Transverse colon (tissue), 4 donors: ENCODE results near the gene ACSF3. TPM values are rescaled to one million over a fixed set of nuclear protein-coding genes. Genes with fewer than 3 reads are reported as not detected.

Experiments
- DNase-seq: peaks from one replicate; pipeline ENCODE4 v3.0.0-alpha.2; 2019
- H3K27ac ChIP-seq, 4 donors: fragments of 200-600 bp; sonication (generic); 2 replicates each; pipeline ENCODE4 v1.5.1; 2016 to 2018; ENCODE audit warnings: inconsistent platforms in 4 of 4
- H3K27me3 ChIP-seq: fragments of 200-600 bp; sonication (generic); 2 replicates; pipeline ENCODE4 v1.5.1; 2017; ENCODE audit warnings: inconsistent platforms
- H3K36me3 ChIP-seq, 4 donors: fragments of 200-600 bp; sonication (generic); 2 replicates each; pipeline ENCODE4 v1.5.1; 2017 to 2019; ENCODE audit warnings: inconsistent platforms in 4 of 4
- H3K4me1 ChIP-seq, 4 donors: fragments of 200-600 bp; sonication (generic); 2 replicates each; pipeline ENCODE4 v1.5.1; 2017 to 2020; ENCODE audit warnings: inconsistent platforms in 4 of 4
- H3K4me3 ChIP-seq, 4 donors: fragments of 200-600 bp; sonication (generic); 1 replicate in 1 of 4; 2 replicates in 3 of 4; pipeline versions ENCODE4 v1.5.1 to v1.6.1; 2017 to 2019; ENCODE audit warnings: inconsistent platforms in 4 of 4
- H3K9me3 ChIP-seq, 2 donors: fragments of 200-600 bp; sonication (generic); 2 replicates each; pipeline ENCODE4 v1.5.1; 2017 to 2019; ENCODE audit warnings: inconsistent platforms in 2 of 2
- CTCF ChIP-seq, 5 experiments: fragments of 200-600 bp in 3 of 5; fragments of 450-650 bp in 2 of 5; sonication (generic) in 3 of 5; IDR thresholded peaks; 1 replicate in 2 of 5; 2 replicates in 3 of 5; pipeline ENCODE4 v1.5.1; 2016 to 2017; ENCODE audit warnings: antibody characterized with exemption in 5 of 5, inconsistent platforms in 3 of 5, mild to moderate bottlenecking in 2 of 5, moderate library complexity in 1 of 5
- EP300 ChIP-seq: sonication (generic); formaldehyde crosslinking; IDR thresholded peaks from one replicate; pipeline ENCODE4 v1.6.1; 2017; ENCODE audit warnings: antibody characterized with exemption, low read depth
- POLR2A ChIP-seq: fragments of 450-650 bp; IDR thresholded peaks from one replicate; pipeline ENCODE4 v1.6.1; 2016; ENCODE audit warnings: antibody characterized with exemption, mild to moderate bottlenecking, moderate library complexity
- POLR2AphosphoS5 ChIP-seq, 3 donors: sonication (generic); formaldehyde crosslinking; IDR thresholded peaks; one replicate each; pipeline ENCODE4 v1.6.1; 2016; ENCODE audit warnings: antibody characterized with exemption in 3 of 3
- WGBS, 2 donors: methylation state at CpG; one replicate each; pipeline ENCODE4 v1.1.5; 2018; ENCODE audit warnings: low coverage in 1 of 2; 5-methylcytosine and 5-hydroxymethylcytosine counted together
- in situ Hi-C, 4 donors: fragments of 200-750 bp; cut with MboI; loops; one replicate each; pipeline versions ENCODE4 v1.15.0 to v1.15.1; 2017; ENCODE audit warnings: low sequenced_read_pairs in 3 of 4, low pct_ligation_motif_present in 1 of 4, low pct_unique_long_range_greater_than_20kb in 1 of 4
- intact Hi-C: fragments of 100-400 bp; cut with DNase I; formaldehyde crosslinking; loops from one replicate; pipeline ENCODE4 v1.15.1; 2023; ENCODE audit warnings: low total_unique reads
- total RNA-seq, 4 donors: library from RNA; depleted of rRNA; stranded (reverse); fragments of >200 nt; gene quantifications; one replicate each; pipeline ENCODE4 v1.1.0, GENCODE V29; 2016

The ACSF3 gene
- total RNA-seq, 4 donors from 2014 or later: 54.5 to 120 (median 75.8) TPM

GRCh38 chr16:89100601-89101302, 7.1 kb downstream of the ACSF3 start:
- TF ChIP-seq EP300: no peak
- TF ChIP-seq POLR2A: no peak
- no peak for TF ChIP-seq POLR2AphosphoS5 (IDR thresholded peaks at IDR 0.05)
- TF ChIP-seq CTCF (IDR thresholded peaks at IDR 0.05): no peak
- Histone ChIP-seq H3K4me1 (peaks cover 40 to 70% (median 58%) of the 10 kb centered on the region in 4 donors), H3K27ac (peak overlapping the region; percentile 73 to 88 (median 82)), H3K27me3 (no peaks in the 10 kb centered on the region), H3K4me3 (no peak overlapping the region), H3K36me3 (peaks cover 0 to 15% (median 7%) of the 10 kb centered on the region in 4 donors), H3K9me3 (no peaks in the 10 kb centered on the region)
- 93% methylated on average over 39 of the region's 42 CpGs; no CpG with 5 or more reads in 1 of the 2 donors for WGBS, 2 donors
- in situ Hi-C loops (no loop called here), intact Hi-C loops (no loop called here)
- DNase-seq: no peak

- Histone ChIP-seq H3K36me3 (peaks cover 0 to 15% (median 7%) of the 10 kb centered on the region in 4 donors), H3K27ac (peak overlapping the region; percentile 78 to 88 (median 82))
These were observed 7.8 kb downstream of the ACSF3 start for GRCh38 chr16:89101303-89102040.

DNA sequence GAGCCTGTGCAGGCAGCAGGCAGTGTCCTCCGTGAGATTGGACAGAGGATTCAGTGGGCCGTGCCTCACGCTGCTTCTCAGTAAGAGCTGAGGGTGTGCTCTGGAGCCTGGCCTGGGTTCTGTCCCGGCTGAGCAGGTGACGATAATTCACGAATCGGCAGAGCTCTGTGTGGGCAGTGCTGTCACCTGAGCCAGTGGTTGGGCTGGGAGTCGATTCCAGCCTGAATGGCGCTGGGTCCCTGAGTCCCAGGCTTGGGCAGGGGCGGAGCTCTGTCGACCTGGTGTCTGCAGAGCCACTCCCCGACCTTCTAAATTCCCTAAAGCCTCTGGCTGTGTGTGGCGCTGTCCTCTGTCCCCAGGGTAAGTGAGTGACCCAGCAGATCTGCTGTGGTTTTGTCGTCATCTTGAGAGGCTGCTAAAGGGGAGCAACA, 8.4 kb downstream of the ACSF3 start:
- Histone ChIP-seq H3K27me3 (no peaks in the 10 kb centered on the region), H3K4me1 (peaks cover 39 to 69% (median 57%) of the 10 kb centered on the region in 4 donors), H3K4me3 (no peak overlapping the region), H3K9me3 (no peaks in the 10 kb centered on the region), H3K27ac (peak overlapping the region; percentile 78 to 88 (median 82)), H3K36me3 (peaks cover 0 to 15% (median 7%) of the 10 kb centered on the region in 4 donors)
- in situ Hi-C loops (no loop called here), intact Hi-C loops (no loop called here)
- peak; percentile 63 for DNase-seq
- TF ChIP-seq EP300: no peak
- peak; percentile 12 for TF ChIP-seq POLR2A
- WGBS, 2 donors: 64% methylated on average over 14 of the region's 14 CpGs; no CpG with 5 or more reads in 1 of the 2 donors

More at GRCh38 chr16:89101303-89102040, 7.8 kb downstream of the ACSF3 start:
- Histone ChIP-seq H3K4me3 (no peak overlapping the region), H3K9me3 (no peaks in the 10 kb centered on the region), H3K4me1 (peaks cover 40 to 70% (median 58%) of the 10 kb centered on the region in 4 donors), H3K27me3 (no peaks in the 10 kb centered on the region)
- TF ChIP-seq POLR2A: no peak
- no peak for TF ChIP-seq CTCF (IDR thresholded peaks at IDR 0.05)
- TF ChIP-seq EP300: no peak
- TF ChIP-seq POLR2AphosphoS5 (IDR thresholded peaks at IDR 0.05): no peak
- no peak for DNase-seq
- intact Hi-C loops: no loop called here
- 85% methylated on average over 35 of the region's 37 CpGs; no CpG with 5 or more reads in 1 of the 2 donors for WGBS, 2 donors
- in situ Hi-C loops: no loop called here

- Histone ChIP-seq H3K4me3 (peak overlapping the region in 1 of 4 donors; percentile 21), H3K27ac (peak overlapping the region; percentile 78 to 88 (median 82)), H3K9me3 (no peaks in the 10 kb centered on the region), H3K27me3 (no peaks in the 10 kb centered on the region), H3K4me1 (peaks cover 36 to 64% (median 52%) of the 10 kb centered on the region in 4 donors), H3K36me3 (peaks cover 0 to 15% (median 7%) of the 10 kb centered on the region in 4 donors)
- intact Hi-C loops: no loop called here
- TF ChIP-seq POLR2AphosphoS5 (IDR thresholded peaks at IDR 0.05) (no peak), POLR2A (no peak), EP300 (no peak), CTCF (IDR thresholded peaks at IDR 0.05) (no peak)
- in situ Hi-C loops: no loop called here
- WGBS, 2 donors: 73% methylated on average over 24 of the region's 27 CpGs; no CpG with 5 or more reads in 1 of the 2 donors
- DNase-seq: no peak
These were observed 8.9 kb downstream of the ACSF3 start for GRCh38 chr16:89102481-89103073.
